GM12873 (cell line): ENCODE data around the gene ATXN1.

Experiments used
- CTCF ChIP-seq: IDR thresholded peaks from 2 replicates; pipeline ENCODE4 v1.5.1; 2012; ENCODE audit warnings: low read depth, mild to moderate bottlenecking, moderate library complexity, low read length, control low read depth; ENCODE audit not compliant: insufficient read depth; ENCODE audit errors: missing control alignments

The ATXN1 gene

GRCh38 chr6:16360365-16360764 is 400.9 kb downstream of the ATXN1 start:
- no peak for TF ChIP-seq CTCF

GRCh38 chr6:16359563-16359962 is 401.7 kb downstream of the ATXN1 start:
- no peak for TF ChIP-seq CTCF

GRCh38 chr6:16358531-16359138 is 402.6 kb downstream of the ATXN1 start:
- TF ChIP-seq CTCF, result no peak

- TF ChIP-seq CTCF, result no peak
Observed at GRCh38 chr6:16355699-16356446, 405.4 kb downstream of the ATXN1 start.

GRCh38 chr6:16355238-16355637 is 406.0 kb downstream of the ATXN1 start:
- no peak for TF ChIP-seq CTCF

GRCh38 chr6:16354692-16355091 is 406.6 kb downstream of the ATXN1 start:
- TF ChIP-seq CTCF, result no peak

- TF ChIP-seq CTCF, result no peak
Observed at GRCh38 chr6:16352821-16353438, 408.3 kb downstream of the ATXN1 start.
